G401.6 (cell line): ENCODE data around the gene BASP1.
"Not testable (repeated sequence)": the region's sequence is repeated elsewhere in the genome, so short reads cannot be mapped to it uniquely, and the experiment has no call there.

Experiments
- FAIRE-seq: peaks from 2 replicates; lab custom pipeline; 2012; peaks lifted over from hg19 to GRCh38; lab: Jason Lieb, UNC

Gene BASP1

DNA sequence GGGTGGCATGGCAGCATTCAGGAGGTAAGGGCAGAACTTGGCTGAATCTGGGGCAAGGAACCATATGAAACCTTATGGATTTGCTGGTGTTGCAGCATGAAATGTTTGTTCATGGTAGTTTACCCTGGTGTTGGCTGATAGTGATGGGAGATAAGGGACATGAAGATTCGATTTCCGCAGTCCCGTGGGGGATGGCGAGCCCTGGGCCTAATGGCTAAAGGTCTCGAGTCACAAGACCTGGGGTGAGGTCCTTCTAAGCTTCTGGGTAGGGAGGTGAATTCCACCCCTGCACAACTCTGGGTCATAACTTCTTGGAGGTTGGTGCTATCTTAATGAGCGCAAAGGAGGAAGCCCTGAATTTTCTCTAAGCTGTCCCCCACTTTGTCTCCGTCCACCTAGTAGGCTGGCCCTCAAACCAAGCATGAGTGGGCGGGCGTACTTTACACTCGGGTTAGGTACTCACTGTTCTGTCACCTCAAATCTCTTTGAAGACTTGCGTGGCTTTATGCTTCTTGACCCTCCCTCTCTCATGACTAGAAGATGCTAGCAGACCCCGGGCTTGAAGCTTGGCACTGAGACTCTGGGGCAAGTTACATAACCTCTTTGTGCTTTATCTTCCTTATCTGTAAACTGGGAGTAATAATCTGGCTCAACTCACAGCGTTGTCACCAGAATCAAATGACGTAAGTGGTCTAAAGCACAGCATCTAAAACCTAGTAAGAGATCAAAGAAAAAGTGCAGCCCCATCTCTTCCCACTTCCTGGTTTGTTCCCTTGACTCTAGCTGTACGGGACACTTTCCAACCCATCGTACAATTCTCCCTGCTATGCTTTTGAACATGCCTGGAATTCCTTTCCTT lies 72.5 kb downstream of the BASP1 start:
- no peak for FAIRE-seq

DNA sequence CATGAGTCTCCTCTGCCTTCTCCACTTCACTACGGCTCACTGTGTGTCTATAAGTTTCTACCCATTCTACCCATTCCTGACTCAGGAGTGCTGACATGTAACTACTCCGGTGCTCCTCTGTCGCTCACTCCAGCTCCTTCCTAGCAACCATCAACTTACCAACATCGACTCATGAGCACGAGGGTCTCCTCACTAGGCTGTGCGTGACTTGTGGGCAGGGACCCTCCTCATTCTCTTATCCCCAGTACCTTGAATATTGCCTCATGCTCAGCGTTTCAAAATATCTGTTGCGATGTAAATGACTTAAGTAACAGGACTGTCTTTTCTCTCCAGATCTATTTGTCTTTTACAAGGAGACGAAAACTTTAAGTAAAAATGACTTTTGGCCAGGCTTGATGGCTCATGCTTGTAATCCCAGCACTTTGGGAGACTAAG lies 73.1 kb downstream of the BASP1 start:
- no peak for FAIRE-seq

DNA sequence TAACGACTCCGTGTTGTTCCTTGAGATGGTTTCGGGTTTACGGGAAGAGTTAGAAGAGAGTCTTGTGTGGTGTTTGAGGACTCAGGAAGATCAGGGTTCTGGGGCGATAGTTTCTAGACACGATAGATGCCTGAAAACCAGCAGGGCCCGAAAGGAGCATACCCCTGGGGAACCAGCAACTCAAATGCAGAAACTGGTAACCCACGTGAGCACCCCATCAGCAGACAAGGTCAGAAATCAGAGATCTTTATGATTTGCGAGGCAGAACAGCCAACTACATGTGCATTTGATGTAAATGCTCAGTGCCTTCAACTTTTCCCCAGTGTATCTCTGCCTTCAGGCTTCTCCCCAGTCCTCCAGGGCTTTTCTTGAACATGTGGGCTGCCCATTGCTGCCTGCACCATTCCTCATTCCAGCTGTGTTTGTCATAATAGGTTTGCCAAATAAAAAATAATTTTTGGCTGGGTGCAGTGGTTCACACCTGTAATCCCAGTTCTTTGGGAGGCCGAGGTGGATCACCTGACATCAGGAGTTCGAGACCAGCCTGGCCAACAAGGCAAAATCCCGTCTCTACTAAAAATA lies 75.1 kb downstream of the BASP1 start:
- FAIRE-seq = no peak

DNA sequence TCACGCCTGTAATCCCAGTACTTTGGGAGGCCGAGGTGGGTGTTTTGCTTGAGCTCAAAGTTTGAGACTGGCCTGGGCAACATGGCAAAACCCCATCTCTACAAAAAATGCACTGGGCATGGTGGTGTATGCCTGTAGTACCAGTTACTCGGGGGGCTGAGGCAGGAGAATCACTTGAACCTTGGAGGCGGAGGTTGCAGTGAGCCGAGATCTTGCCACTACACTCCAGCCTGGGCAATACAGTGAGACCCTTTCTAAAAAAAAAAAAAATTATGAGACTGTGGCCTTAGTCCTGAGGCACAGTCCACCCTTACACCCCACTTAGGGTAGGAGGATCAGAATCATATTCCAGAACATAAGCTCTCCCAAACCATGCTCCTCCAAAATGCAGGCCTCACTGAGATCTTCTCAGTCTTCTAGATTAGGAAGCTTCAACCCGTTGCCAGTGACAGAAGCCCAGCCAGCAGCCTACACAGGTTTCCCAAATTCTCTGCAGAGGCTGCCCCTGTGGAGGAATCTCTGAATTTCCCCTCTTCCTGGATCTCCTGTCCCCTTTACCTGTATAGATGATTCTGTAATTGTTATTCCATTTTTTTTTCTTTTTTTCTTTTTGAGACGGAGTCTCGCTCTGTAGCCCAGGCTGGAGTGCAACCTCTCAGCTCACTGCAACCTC lies 77.3 kb downstream of the BASP1 start:
- FAIRE-seq = no peak

DNA sequence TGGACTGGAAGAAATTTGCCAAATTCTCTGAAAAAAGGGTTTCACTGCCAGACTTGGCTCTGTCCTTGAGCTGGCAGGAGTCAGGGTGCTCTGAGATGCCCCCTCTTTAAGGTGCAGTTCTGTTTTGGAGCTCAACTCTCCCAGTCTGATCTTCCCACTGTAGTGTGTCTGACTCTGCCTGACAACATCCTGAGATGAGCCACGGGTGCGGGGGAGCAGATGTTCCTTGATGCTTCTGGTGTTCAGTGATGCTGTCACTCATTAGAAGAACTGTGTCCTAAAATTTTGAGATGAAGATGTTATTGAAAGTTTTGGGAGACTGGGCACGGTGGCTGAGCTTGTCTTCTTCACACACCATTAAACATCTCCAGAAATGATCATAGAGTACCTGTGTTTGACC lies 78.2 kb downstream of the BASP1 start:
- no peak for FAIRE-seq

DNA sequence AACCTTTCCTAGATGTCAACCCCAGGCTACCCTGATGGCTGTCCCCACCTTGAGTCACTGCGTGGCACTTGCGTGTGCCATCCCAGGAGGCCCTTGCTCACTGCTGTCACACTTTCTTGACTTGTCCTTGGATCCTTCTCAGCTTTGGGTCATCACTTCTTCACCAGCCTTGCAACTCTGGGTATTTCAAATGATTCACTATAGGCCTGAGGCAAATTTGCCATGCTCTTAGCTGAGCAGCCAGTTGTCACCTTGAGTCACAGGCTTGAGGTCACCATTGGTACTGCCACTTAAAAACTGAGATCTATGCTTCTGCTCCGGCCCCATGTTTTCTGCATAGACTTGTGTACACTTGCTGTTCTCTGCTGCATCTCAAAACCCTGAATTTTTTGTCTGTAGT lies 84.7 kb downstream of the BASP1 start:
- FAIRE-seq = no peak

- FAIRE-seq = no peak
These were observed 85.2 kb downstream of the BASP1 start for GRCh38 chr5:17302604-17303003.

DNA sequence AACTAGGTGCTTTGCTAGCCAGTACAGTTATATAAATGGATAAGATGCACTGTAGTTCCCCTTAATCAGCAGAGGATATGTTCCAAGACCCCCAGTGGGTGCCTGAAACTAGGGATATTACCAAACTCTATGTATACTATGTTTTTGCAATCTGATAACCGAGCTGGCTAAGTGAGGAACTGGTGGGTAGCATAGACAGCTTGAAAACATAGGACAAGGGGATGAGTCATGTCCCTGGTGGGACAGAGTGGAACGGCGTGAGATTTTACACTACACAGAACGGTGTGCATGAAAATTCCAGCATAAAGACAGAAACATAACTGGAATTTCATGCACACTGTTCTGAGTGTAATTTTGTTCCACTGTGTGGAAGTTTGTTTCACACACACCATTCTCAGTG lies 86.9 kb downstream of the BASP1 start:
- FAIRE-seq = no peak

DNA sequence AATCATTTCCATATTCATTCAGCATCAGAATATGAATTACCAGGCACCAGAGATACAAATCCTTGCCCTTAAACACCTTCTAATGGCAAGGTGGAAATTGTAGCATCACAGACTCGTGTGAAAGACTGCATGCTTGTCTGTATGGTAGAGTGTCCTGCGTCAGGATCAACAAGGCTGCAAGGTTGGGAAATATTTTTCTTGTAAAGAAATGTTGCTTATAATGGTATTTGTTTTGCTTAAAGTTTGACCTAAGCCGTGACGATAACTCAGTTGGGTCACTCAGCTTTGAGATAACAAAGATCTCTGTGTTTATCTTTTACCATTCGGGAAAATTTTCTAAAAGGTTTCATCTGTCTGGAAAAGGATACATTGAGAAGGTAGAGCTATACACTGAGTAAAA lies 87.6 kb downstream of the BASP1 start:
- FAIRE-seq = no peak

GRCh38 chr5:17305964-17306725 lies 88.7 kb downstream of the BASP1 start:
- FAIRE-seq = no peak

- no peak for FAIRE-seq
These were observed 89.3 kb downstream of the BASP1 start for GRCh38 chr5:17306726-17307091.

- not testable (repeated sequence) for FAIRE-seq
These were observed 90.0 kb downstream of the BASP1 start for GRCh38 chr5:17307440-17307839.

DNA sequence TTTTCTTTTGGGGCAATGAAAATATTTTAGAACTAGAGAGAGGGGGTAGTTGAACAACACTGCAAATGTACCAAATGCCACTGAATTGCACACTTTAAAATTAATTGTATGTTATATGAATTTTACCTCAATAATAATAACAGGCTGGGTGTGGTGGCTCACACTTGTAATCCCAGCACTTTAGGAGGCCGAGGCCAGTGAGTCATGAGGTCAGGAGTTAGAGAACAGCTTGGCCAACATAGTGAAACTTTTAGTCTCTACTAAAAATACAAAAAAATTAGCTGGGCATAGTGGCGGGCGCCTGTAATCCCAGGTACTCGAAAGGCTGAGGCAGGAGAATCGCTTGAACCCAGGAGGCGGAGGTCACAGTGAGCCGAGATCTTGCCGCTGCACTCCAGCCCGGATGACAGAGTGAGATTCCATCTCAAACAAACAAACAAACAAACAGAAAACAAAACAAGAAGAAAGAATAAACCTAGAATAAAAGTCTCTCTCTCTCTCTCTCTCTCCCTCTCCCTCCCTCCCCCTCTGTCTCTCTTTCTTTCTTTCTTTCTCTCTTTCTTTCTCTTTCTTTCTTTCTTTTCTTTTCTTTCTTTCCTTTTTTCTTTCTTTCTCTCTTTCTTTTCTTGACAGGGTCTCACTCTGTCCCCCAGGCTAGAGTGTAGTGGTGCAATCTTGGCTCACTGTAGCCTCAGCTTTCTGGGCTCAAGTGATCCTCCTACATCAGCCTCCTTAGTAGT lies 91.1 kb downstream of the BASP1 start:
- FAIRE-seq = no peak

DNA sequence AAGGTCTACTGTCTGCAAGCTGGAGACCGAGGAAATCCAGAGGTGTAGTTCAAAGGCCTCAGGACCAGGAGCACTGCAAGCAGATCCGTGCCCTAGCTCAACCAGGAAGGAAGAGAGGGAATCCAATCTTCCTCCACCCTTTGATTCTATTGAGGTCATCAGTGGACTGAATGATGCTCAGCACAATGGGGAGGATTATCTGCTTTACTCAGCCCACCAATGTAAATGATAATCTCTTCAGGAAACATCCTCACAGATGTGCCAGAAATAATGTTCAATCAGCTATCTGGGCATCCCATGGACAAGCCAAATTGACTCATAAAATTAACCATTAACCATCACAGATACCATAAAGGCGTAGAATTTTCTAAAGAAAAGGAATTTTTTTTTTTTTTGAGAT lies 92.0 kb downstream of the BASP1 start:
- FAIRE-seq = no peak

DNA sequence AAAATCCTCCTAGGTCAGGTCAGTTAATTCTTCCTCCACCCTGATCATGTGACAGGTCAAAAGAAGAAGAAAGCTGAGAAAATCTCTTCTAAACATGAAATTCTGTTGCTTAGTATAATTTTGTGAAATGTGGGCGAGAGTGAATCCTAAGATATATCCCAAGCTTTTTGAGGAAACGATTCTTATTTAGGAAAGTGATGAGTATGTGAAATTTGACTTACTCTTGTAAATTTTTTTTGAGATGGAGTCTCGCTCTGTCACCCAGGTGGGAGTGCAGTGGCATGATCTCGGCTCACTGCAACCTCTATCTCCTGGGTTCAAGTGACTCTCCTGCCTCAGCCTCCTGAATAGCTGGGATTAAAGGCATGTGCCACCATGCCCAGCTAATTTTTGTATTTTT lies 93.1 kb downstream of the BASP1 start:
- FAIRE-seq = not testable (repeated sequence)

DNA sequence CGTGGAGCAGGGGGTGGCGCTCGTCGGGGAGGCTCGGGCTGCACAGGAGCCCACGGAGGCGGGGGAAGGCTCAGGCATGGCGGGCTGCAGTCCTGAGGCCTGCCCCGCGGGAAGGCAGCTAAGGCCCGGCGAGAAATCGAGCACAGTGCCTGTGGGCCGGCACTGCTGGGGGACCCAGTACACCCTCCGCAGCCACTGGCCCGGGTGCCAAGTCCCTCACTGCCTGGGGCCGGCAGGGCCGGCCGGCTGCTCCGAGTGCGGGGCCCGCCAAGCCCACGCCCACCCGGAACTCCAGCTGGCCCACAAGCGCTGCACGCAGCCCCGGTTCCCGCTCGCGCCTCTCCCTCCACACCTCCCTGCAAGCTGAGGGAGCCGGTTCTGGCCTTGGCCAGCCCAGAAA lies 94.4 kb downstream of the BASP1 start:
- FAIRE-seq = not testable (repeated sequence)

DNA sequence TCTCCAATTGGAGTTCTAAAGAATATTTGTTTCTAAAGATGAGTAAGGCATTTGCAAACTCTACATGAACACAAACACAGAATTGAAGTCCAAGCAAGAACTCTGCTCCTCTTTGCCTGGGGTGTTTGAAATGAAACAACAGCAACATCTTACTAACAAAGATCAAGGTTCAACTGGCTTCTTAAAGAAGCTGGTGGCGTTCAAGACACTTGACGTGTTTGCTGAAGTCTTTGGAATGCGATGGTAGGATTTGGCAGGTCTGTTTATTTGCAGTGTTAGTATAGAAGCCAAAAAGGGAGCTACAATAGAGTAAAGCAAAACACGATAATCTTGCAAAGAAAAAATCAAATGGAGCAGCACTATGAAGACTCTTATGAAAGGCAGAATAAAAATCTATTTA lies 94.9 kb downstream of the BASP1 start:
- FAIRE-seq = no peak

DNA sequence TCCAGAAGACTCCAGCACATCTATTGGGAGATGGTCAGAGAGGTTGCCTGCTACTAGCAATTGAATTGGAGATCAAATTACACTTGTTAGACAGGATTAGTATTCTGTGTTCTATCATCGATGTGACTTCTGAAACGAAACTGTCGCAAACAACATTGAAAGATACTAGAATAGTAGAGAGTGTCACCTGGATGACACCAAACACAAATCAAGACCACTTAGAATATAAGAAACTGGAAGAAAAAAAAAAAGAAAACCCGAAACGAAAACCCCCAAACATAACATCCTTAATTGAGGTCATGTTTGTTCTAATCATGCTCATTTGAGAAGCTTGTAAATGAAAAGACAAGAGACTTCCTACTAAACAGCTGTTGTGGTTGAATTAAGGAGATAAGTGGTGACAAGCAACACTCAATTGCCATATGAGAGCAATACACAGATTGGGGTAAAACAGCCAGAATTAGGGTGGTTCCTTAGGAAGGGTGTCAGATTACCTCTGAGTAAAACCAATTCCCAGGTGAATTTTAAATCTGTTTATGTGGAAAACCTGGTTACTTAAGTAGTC lies 97.6 kb downstream of the BASP1 start:
- no peak for FAIRE-seq

DNA sequence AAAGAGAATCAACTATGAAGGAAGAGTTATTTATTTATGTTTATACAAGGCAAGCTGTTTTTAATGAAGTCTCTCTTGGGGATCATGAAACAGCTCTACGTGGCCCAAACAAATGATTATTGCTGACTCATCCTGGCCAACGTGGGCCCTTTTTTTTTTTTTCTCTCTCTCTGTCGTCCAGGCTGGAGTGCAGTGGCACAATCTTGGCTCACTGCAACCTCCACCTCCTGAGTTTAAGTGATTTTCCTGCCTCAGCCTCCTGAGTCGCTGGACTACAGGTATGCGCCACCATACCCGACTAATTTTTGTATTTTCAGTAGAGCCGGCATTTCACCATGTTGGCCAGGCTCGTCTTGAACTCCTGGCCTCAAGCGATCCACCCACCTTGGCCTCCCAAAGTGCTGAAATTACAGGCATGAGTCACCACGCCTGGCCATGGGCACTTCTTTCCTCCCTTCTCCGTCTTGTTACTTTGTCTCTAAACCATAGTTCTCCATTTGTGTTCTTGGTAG lies 98.3 kb downstream of the BASP1 start:
- FAIRE-seq = no peak

DNA sequence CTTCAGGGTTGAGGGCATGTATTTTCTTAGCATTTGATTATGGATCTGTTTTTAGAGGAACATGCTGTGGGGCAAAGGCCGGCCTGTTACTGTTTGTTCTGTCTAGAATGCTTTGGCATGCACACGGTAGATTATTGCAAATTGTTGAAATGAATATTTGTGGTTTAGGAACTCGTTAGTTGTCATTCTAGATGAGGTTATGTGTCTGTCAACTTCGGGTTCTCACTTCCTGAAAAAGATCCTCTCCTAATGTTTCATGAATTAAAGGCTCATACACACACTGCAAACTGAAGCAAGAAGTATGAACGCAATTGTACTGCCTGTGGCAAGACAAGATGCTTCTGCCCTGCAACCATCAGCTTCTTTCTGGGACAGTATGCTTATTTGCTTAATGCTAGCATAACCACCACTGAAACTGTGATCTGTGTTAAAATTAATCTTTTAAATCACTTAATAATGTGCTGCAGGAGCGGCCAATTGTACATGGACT lies 99.6 kb downstream of the BASP1 start:
- no peak for FAIRE-seq

GRCh38 chr5:17317473-17317872 lies 100.0 kb downstream of the BASP1 start:
- no peak for FAIRE-seq
